Measurements from ENCODE around the gene MYH13. TPM values are rescaled to one million over a fixed set of nuclear protein-coding genes. Genes with fewer than 3 reads are reported as not detected.

Gene MYH13
- total RNA-seq, 3 donors from 2014 or later (not counting 1 experiment from before 2014, with no cell fraction given): not detected

DNA sequence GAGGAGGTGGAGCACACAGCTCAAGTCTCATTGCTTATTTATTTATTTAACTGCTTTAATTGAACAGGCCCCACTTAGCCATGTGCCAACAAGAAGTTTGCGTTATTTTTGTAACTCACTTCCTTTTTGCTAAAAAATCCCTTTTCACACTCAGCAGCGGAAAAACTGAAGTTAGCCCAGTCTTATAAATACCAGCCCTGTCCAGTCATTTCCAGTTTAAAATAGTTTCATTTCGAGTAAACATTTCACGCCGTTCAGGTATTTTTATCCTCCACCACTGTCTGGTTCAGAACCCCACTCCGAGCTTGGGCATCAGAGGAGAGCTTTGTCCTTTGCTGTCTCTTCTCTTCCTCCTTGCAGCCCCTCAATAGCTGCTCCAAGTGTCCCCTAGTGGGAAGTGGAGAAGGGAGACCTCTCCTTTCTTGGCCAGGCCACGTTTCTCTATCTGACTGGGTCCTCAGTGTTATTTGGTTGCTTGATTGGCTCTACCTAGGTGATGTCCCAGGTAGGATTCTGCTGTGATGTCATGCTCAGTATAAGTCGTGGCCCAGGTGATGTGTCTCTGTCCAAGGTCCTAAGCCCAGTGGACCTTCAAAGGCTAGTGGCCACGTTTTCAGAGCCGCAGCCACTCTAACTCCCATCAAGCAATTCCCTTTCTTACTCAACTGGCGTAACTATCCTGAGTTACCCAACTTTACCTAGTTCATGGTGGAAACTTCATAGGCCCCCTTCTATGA lies 121.4 kb downstream of the MYH13 start:
- H3K9me3 ChIP-seq (ENCODE audit: control insufficient read depth, insufficient read depth, low read length): no peaks in the 10 kb centered on the region
- Mint-ChIP-seq H3K9me3 (no peaks in the 10 kb centered on the region), H3K27ac (no peak overlapping the region), H3K27me3 (ENCODE audit: low read depth in 2 of 2) (peaks cover 5 to 18% of the 10 kb centered on the region in 2 donors), H3K4me3 (no peak overlapping the region), H3K4me1 (peaks cover 0 to 7% of the 10 kb centered on the region in 2 donors), H3K36me3 (no peaks in the 10 kb centered on the region)
- no peaks in the 10 kb centered on the region for H3K4me1 ChIP-seq (ENCODE audit: control insufficient read depth, insufficient read depth, low read length)
- no peak overlapping the region for H3K27ac ChIP-seq (ENCODE audit: low read length)
- ATAC-seq (no peak), DNase-seq (no peak)
- H3K27me3 ChIP-seq (ENCODE audit: control insufficient read depth, insufficient read depth, low read length): no peaks in the 10 kb centered on the region
- no peak overlapping the region for H3K4me3 ChIP-seq (ENCODE audit: low read length)
- TF ChIP-seq, protein P1, sequence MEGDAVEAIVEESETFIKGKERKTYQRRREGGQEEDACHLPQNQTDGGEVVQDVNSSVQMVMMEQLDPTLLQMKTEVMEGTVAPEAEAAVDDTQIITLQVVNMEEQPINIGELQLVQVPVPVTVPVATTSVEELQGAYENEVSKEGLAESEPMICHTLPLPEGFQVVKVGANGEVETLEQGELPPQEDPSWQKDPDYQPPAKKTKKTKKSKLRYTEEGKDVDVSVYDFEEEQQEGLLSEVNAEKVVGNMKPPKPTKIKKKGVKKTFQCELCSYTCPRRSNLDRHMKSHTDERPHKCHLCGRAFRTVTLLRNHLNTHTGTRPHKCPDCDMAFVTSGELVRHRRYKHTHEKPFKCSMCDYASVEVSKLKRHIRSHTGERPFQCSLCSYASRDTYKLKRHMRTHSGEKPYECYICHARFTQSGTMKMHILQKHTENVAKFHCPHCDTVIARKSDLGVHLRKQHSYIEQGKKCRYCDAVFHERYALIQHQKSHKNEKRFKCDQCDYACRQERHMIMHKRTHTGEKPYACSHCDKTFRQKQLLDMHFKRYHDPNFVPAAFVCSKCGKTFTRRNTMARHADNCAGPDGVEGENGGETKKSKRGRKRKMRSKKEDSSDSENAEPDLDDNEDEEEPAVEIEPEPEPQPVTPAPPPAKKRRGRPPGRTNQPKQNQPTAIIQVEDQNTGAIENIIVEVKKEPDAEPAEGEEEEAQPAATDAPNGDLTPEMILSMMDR (IDR thresholded peaks at IDR 0.05): no peak
- intact Hi-C loops (cut with micrococcal nuclease): no loop called here
- 52% methylated on average over 11 of the region's 11 CpGs for WGBS (ENCODE audit: insufficient coverage)
- H3K36me3 ChIP-seq (ENCODE audit: control insufficient read depth, insufficient read depth, low read length): no peaks in the 10 kb centered on the region

Other genes with a start within 250 kb of the MYH13 start
- gene GAS7, start 174.4 kb downstream of the MYH13 start, total RNA-seq: 10 to 100 TPM; 70.7 to 89.1 (median 84.8) TPM
- gene MYH8, start 48.9 kb upstream of the MYH13 start, total RNA-seq: not detected
- gene MYH4, start 96.6 kb upstream of the MYH13 start, total RNA-seq: not detected
- not detected for gene MYH1, start 145.5 kb upstream of the MYH13 start, total RNA-seq
- not detected for gene MYH2, start 176.7 kb upstream of the MYH13 start, total RNA-seq

Measured in natural killer cell (primary cell).